Fibroblast of the conjunctiva (primary cell): Measurements from ENCODE around the gene TBCD.

Experiments
- DNase-seq: peaks from one replicate; pipeline ENCODE4 v3.0.0-alpha.2; 2010; ENCODE audit warnings: low read depth

TBCD gene

GRCh38 chr17:82902972-82903874, 151.4 kb downstream of the TBCD start:
- no peak for DNase-seq

- DNase-seq, result no peak
Measured at GRCh38 chr17:82905130-82905529, 153.3 kb downstream of the TBCD start.

GRCh38 chr17:82907797-82908542, 156.1 kb downstream of the TBCD start:
- DNase-seq, result no peak

- DNase-seq, result no peak
Measured at GRCh38 chr17:82908543-82909160, 156.8 kb downstream of the TBCD start.

GRCh38 chr17:82909322-82909904, 157.5 kb downstream of the TBCD start:
- DNase-seq, result no peak

- no peak for DNase-seq
Measured at GRCh38 chr17:82910041-82910481, 158.2 kb downstream of the TBCD start.

- no peak for DNase-seq
Measured at GRCh38 chr17:82910770-82911169, 158.9 kb downstream of the TBCD start.

- no peak for DNase-seq
Measured at GRCh38 chr17:82911822-82912221, 160.0 kb downstream of the TBCD start.

GRCh38 chr17:82912484-82913089, 160.7 kb downstream of the TBCD start:
- DNase-seq, result no peak

GRCh38 chr17:82913304-82914043, 161.6 kb downstream of the TBCD start:
- DNase-seq, result no peak

GRCh38 chr17:82914375-82914774, 162.5 kb downstream of the TBCD start:
- no peak for DNase-seq

- DNase-seq, result no peak
Measured at GRCh38 chr17:82915010-82915756, 163.3 kb downstream of the TBCD start.

GRCh38 chr17:82915757-82916027, 163.8 kb downstream of the TBCD start:
- DNase-seq, result no peak

GRCh38 chr17:82917699-82918345, 166.0 kb downstream of the TBCD start:
- DNase-seq, result no peak

GRCh38 chr17:82918508-82918907, 166.6 kb downstream of the TBCD start:
- no peak for DNase-seq

- DNase-seq, result no peak
Measured at GRCh38 chr17:82920150-82920549, 168.3 kb downstream of the TBCD start.

GRCh38 chr17:82920715-82921114, 168.8 kb downstream of the TBCD start:
- no peak for DNase-seq

GRCh38 chr17:82921426-82921825, 169.6 kb downstream of the TBCD start:
- DNase-seq, result no peak

GRCh38 chr17:82922646-82923045, 170.8 kb downstream of the TBCD start:
- no peak for DNase-seq
